ENCODE data around the gene INPP4B.

- no peak for TF ChIP-seq CTCF (conservative IDR thresholded peaks at IDR 0.05; ENCODE audit: low read depth, low read length)
- TF ChIP-seq RCOR1 (IDR thresholded peaks at IDR 0.05; ENCODE audit: insufficient replicate concordance, low read length), result no peak
- TF ChIP-seq RFX5 (IDR thresholded peaks at IDR 0.05; ENCODE audit: low read depth, low read length), result no peak
- no peak for TF ChIP-seq BHLHE40 (IDR thresholded peaks at IDR 0.05; ENCODE audit: low read depth, low read length)
- TF ChIP-seq POLR2A (IDR thresholded peaks at IDR 0.05; ENCODE audit: low read depth, low read length), result no peak
- TF ChIP-seq MXI1 (IDR thresholded peaks at IDR 0.05; ENCODE audit: borderline replicate concordance, low read depth, low read length), result no peak
- no peak for TF ChIP-seq USF2 (IDR thresholded peaks at IDR 0.05; ENCODE audit: low read depth, low read length)
- no peak for TF ChIP-seq RAD21 (IDR thresholded peaks at IDR 0.05; ENCODE audit: low read length)
- TF ChIP-seq NFE2L2 (IDR thresholded peaks at IDR 0.05; ENCODE audit: low read depth, low read length), result no peak
- no peak for TF ChIP-seq SMC3 (IDR thresholded peaks at IDR 0.05; ENCODE audit: low read depth, low read length)
- TF ChIP-seq CHD1 (IDR thresholded peaks at IDR 0.05; ENCODE audit: low read depth, low read length), result no peak
- TF ChIP-seq ELK1 (IDR thresholded peaks at IDR 0.05; ENCODE audit: borderline replicate concordance, low read depth, low read length), result no peak
- no peak for TF ChIP-seq MAZ (IDR thresholded peaks at IDR 0.05; ENCODE audit: borderline replicate concordance, low read depth, low read length)
These were observed 315.4 kb downstream of the INPP4B start for GRCh38 chr4:142530728-142531127.
